A673 (cell line): ENCODE results near the gene HDAC4. TPM values are rescaled to one million over a fixed set of nuclear protein-coding genes. Genes with fewer than 3 reads are reported as not detected.

Source experiments
- BruUV-seq: library from RNA; stranded (reverse); fragments of 400-500 nt; replicated peaks from 2 replicates; lab custom pipeline; 2021; lab: Mats Ljungman, UMichigan
- CTCF ChIA-PET: fragments of 300-600 bp; sonication (Branson Sonifier 250); formaldehyde crosslinking; loops from one replicate; lab custom pipeline; 2022; ENCODE audit warnings: antibody characterized with exemption; lab: Charles Lee
- POLR2A ChIA-PET: fragments of 300-600 bp; sonication (Branson Sonifier 250); formaldehyde crosslinking; loops from one replicate; lab custom pipeline; 2022; ENCODE audit warnings: antibody characterized with exemption; ENCODE audit not compliant: low non-redundant PET; lab: Charles Lee
- DNase-seq: peaks from one replicate; pipeline ENCODE4 v3.0.0-alpha.2; 2015; ENCODE audit warnings: low spot score
- H3K27ac ChIP-seq: fragments of 200-600 bp; sonication (generic); 2 replicates; pipeline ENCODE4 v1.5.1; 2016; ENCODE audit warnings: mixed run types, low read depth, mild to moderate bottlenecking, mixed read lengths, antibody characterized with exemption, low read length; ENCODE audit not compliant: poor library complexity, severe bottlenecking
- H3K27me3 ChIP-seq: fragments of 200-600 bp; sonication (generic); replicated peaks from 2 replicates; pipeline ENCODE4 v1.6.1; 2017; ENCODE audit warnings: mixed run types, low read depth, mild to moderate bottlenecking, mixed read lengths, antibody characterized with exemption, low read length; ENCODE audit not compliant: insufficient read depth, poor library complexity
- H3K36me3 ChIP-seq: fragments of 200-600 bp; sonication (generic); 2 replicates; pipeline ENCODE4 v1.6.1; 2016; ENCODE audit warnings: mixed run types, mild to moderate bottlenecking, mixed read lengths, antibody characterized with exemption, low read length; ENCODE audit not compliant: insufficient read depth, poor library complexity, severe bottlenecking
- H3K4me1 ChIP-seq: fragments of 200-600 bp; sonication (generic); 2 replicates; pipeline ENCODE4 v1.6.1; 2017; ENCODE audit warnings: mixed run types, mild to moderate bottlenecking, mixed read lengths, antibody characterized with exemption, low read length; ENCODE audit not compliant: insufficient read depth, poor library complexity, severe bottlenecking
- H3K4me3 ChIP-seq: fragments of 200-600 bp; sonication (generic); 2 replicates; pipeline ENCODE4 v1.5.1; 2016; ENCODE audit warnings: low read depth, mixed run types, mild to moderate bottlenecking, mixed read lengths, low read length; ENCODE audit not compliant: poor library complexity, severe bottlenecking
- H3K9me3 ChIP-seq: fragments of 200-600 bp; sonication (generic); 2 replicates; pipeline ENCODE4 v1.6.1; 2016; ENCODE audit warnings: mixed run types, low read depth, mild to moderate bottlenecking, mixed read lengths, antibody characterized with exemption, low read length; ENCODE audit not compliant: poor library complexity, severe bottlenecking
- EZH2 ChIP-seq: fragments of 200-600 bp; sonication (generic); IDR thresholded peaks from 2 replicates; pipeline ENCODE4 v1.6.1; 2017; ENCODE audit warnings: borderline replicate concordance, low read depth, mild to moderate bottlenecking, mixed read lengths, antibody characterized with exemption, low read length; ENCODE audit not compliant: poor library complexity, severe bottlenecking
- intact Hi-C: fragments of 100-400 bp; cut with micrococcal nuclease; formaldehyde crosslinking; loops from one replicate; pipeline ENCODE4 v1.10.0; 2022; ENCODE audit not compliant: unreplicated experiment
- total RNA-seq: library from RNA; stranded (reverse); gene quantifications from 2 replicates; pipeline ENCODE4 v1.2.3, GENCODE V29; 2021
- TF ChIP-seq, protein P1 (sequence below): fragments of 300-800, 200-600 bp; sonication (generic); conservative IDR thresholded peaks from 2 replicates; pipeline ENCODE4 v1.5.1; 2017; ENCODE audit warnings: low read depth, mild to moderate bottlenecking, antibody characterized with exemption, low read length, moderate library complexity, mixed read lengths

The HDAC4 gene
- total RNA-seq, 1 experiment from 2014 or later: 40.0 TPM

DNA sequence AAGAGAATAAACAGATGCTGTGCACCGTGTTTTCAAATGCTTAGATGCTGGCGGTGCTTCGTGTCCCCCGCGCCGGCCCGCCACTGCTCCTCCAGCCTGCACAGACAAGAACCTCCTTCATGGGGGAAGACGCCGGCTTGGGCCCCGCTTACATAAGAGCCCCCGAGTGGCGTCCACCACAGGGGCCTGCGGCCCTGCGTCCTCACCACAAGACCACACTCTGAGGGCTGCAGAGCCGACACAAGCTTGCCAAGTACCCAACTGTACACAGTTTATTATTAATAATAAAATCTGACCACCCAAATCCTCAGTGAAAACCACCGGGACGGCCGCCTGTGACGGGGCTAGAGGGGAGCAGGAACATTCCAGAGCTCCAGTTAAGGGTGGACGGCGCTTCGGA, 232.2 kb downstream of the HDAC4 start:
- Histone ChIP-seq H3K27me3 (no peaks in the 10 kb centered on the region), H3K4me1 (no peaks in the 10 kb centered on the region), H3K4me3 (no peak overlapping the region), H3K27ac (no peak overlapping the region), H3K9me3 (peaks cover 25% of the 10 kb centered on the region), H3K36me3 (peaks cover 10% of the 10 kb centered on the region)
- DNase-seq: no peak
- POLR2A ChIA-PET: interaction anchor here (0.5 kb wide), 1 partner anchor 83 kb away, joined by 3 read pairs; no protein-coding TSS in a partner anchor
- CTCF ChIA-PET: no interaction called here
- intact Hi-C loops: no loop called here
- TF ChIP-seq, protein P1, sequence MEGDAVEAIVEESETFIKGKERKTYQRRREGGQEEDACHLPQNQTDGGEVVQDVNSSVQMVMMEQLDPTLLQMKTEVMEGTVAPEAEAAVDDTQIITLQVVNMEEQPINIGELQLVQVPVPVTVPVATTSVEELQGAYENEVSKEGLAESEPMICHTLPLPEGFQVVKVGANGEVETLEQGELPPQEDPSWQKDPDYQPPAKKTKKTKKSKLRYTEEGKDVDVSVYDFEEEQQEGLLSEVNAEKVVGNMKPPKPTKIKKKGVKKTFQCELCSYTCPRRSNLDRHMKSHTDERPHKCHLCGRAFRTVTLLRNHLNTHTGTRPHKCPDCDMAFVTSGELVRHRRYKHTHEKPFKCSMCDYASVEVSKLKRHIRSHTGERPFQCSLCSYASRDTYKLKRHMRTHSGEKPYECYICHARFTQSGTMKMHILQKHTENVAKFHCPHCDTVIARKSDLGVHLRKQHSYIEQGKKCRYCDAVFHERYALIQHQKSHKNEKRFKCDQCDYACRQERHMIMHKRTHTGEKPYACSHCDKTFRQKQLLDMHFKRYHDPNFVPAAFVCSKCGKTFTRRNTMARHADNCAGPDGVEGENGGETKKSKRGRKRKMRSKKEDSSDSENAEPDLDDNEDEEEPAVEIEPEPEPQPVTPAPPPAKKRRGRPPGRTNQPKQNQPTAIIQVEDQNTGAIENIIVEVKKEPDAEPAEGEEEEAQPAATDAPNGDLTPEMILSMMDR: no peak
- TF ChIP-seq EZH2: no peak
- no TSS peak for BruUV-seq

DNA sequence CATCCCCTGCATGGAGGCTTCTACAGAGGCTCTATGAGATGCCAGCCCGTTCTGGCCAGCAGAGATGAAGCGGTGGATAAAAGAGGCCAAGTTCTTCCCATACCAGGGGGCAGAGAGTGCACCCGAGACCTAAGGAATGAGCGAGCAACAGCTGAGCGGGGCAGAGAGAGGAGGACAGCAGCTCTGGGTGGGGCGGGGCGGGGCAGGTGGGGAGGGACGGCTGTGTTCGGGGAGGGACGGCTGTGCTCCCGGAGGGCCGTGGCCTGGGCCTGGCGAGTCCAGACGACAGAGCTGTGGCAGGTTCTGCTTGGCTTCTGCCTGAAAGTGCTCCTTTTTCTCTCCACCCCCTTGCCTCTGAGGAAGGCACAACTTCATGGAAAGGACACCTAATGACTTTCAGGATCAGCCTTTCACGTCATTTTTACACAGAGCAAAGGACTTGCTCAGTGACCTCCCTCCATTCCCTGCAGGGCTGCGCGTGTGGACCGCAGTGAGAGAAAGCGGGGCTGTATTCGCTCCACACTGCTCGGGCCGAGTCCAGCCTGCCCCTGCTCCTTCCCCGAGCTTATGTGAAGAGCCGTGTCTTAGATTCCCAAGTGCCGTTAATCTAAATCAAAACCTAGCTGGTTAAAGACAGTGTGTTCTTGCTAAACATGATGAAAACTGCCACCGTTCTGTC, 232.9 kb downstream of the HDAC4 start:
- no peaks in the 10 kb centered on the region for H3K27me3 ChIP-seq
- no peaks in the 10 kb centered on the region for H3K4me1 ChIP-seq
- POLR2A ChIA-PET: no interaction called here
- no peak for TF ChIP-seq EZH2
- TF ChIP-seq, protein P1: no peak
- intact Hi-C loops: no loop called here
- no TSS peak for BruUV-seq
- peaks cover 22% of the 10 kb centered on the region for H3K9me3 ChIP-seq
- DNase-seq: no peak
- H3K4me3 ChIP-seq: no peak overlapping the region
- CTCF ChIA-PET: no interaction called here
- peaks cover 10% of the 10 kb centered on the region for H3K36me3 ChIP-seq
- no peak overlapping the region for H3K27ac ChIP-seq

DNA sequence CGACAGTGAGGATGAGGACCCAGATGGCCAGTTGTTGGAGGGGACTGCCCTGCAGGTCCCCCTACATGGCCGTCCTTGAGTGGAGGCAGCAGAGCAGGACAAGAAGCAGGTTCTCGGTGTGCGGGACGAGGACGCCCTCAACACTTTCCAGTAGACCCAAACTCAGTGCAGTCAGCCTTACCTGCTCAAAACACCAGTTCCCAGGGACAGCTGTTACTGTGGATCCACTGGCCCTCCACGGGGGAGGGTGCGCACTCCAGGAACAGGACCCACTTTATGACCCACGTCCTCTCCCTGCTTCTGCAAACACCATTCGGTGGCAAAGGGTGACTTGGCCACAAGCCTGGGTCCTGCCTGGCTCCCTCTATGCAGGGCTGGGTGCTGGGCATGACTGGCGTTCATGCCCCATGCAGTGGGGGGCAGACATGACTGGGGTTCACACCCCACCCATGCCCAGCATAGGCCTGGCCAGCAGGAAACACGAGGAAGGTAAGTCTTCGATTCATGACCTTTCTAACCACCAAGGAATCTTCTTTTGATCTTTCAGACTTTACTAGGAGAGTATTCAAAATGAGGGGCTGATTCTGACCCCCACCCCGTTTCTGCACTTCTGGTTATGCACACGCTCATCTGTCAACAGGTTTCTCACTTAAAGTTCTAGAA, 233.7 kb downstream of the HDAC4 start:
- H3K27me3 ChIP-seq: no peaks in the 10 kb centered on the region
- ChIA-PET POLR2A (no interaction called here), CTCF (no interaction called here)

More for the DNA sequence above, 233.7 kb downstream of the HDAC4 start:
- Histone ChIP-seq H3K36me3 (peaks cover 10% of the 10 kb centered on the region), H3K9me3 (peaks cover 16% of the 10 kb centered on the region), H3K27ac (no peak overlapping the region), H3K4me3 (no peak overlapping the region), H3K4me1 (no peaks in the 10 kb centered on the region)
- intact Hi-C loops: no loop called here
- no peak for DNase-seq
- TF ChIP-seq, protein P1: no peak
- TF ChIP-seq EZH2: no peak
- no TSS peak for BruUV-seq
